A673 (cell line): ENCODE results near the gene THBD.

ENCODE experiments used
- CTCF ChIP-seq: fragments of 300-800, 200-600 bp; sonication (generic); conservative IDR thresholded peaks from 2 replicates; pipeline ENCODE4 v1.5.1; 2017; ENCODE audit warnings: low read depth, mild to moderate bottlenecking, antibody characterized with exemption, low read length, moderate library complexity, mixed read lengths
- EZH2 ChIP-seq: fragments of 200-600 bp; sonication (generic); IDR thresholded peaks from 2 replicates; pipeline ENCODE4 v1.6.1; 2017; ENCODE audit warnings: borderline replicate concordance, low read depth, mild to moderate bottlenecking, mixed read lengths, antibody characterized with exemption, low read length; ENCODE audit not compliant: poor library complexity, severe bottlenecking

- TF ChIP-seq CTCF (no peak), EZH2 (no peak)
These were observed 8.8 kb upstream of the THBD start for GRCh38 chr20:23058240-23058639.
